GM12891 (cell line): ENCODE data around the gene CNTNAP4.

ENCODE experiments used
- PAX5 ChIP-seq: IDR thresholded peaks from 2 replicates; pipeline ENCODE4 v1.6.1; 2011; ENCODE audit warnings: low read length, moderate library complexity, mild to moderate bottlenecking; ENCODE audit not compliant: insufficient read depth, severe bottlenecking
- POLR2A ChIP-seq: IDR thresholded peaks from 2 replicates; pipeline ENCODE4 v1.6.1; 2011; ENCODE audit warnings: low read depth, low read length, control low read depth
- POLR2AphosphoS5 ChIP-seq: IDR thresholded peaks from 2 replicates; pipeline ENCODE4 v1.6.1; 2011; ENCODE audit warnings: low read depth, low read length, control low read depth
- POU2F2 ChIP-seq: IDR thresholded peaks from 2 replicates; pipeline ENCODE4 v1.6.1; 2011; ENCODE audit warnings: low read depth, mild to moderate bottlenecking, control low read depth, low read length, moderate library complexity
- TAF1 ChIP-seq: IDR thresholded peaks from 2 replicates; pipeline ENCODE4 v1.6.1; 2011; ENCODE audit warnings: low read depth, low read length, control low read depth

- TF ChIP-seq POLR2A (no peak), PAX5 (no peak), POLR2AphosphoS5 (no peak), TAF1 (no peak), POU2F2 (no peak)
Observed at GRCh38 chr16:76385601-76386230, 108.5 kb downstream of the CNTNAP4 start.
